GM12891 (cell line): ENCODE measurements around the gene KLRC3.
A peak's percentile ranks its signal among the peaks of the same experiment; 100 is the strongest.

ENCODE experiments used
- POLR2A ChIP-seq: IDR thresholded peaks from 2 replicates; pipeline ENCODE4 v1.6.1; 2011; ENCODE audit warnings: low read depth, low read length, control low read depth
- POLR2AphosphoS5 ChIP-seq: IDR thresholded peaks from 2 replicates; pipeline ENCODE4 v1.6.1; 2011; ENCODE audit warnings: low read depth, low read length, control low read depth
- SPI1 ChIP-seq: IDR thresholded peaks from 2 replicates; pipeline ENCODE4 v1.6.1; 2011; ENCODE audit warnings: low read depth, low read length, control low read depth
- TAF1 ChIP-seq: IDR thresholded peaks from 2 replicates; pipeline ENCODE4 v1.6.1; 2011; ENCODE audit warnings: low read depth, low read length, control low read depth

- TF ChIP-seq POLR2A (0 out of 2 replicates have a peak, but pooled peaks have one; percentile 30), POLR2AphosphoS5 (no peak), TAF1 (no peak), SPI1 (peak; percentile 64)
These were observed 27.9 kb downstream of the KLRC3 start for GRCh38 chr12:10392394-10392930.
